ENCODE results near the gene RASAL2. TPM values are rescaled to one million over a fixed set of nuclear protein-coding genes. Genes with fewer than 3 reads are reported as not detected.

The RASAL2 gene
- total and polyA plus RNA-seq, 11 donors, result 6.2 to 112 (median 39.9) TPM

GRCh38 chr1:178275049-178275448 is 181.1 kb downstream of the RASAL2 start:
- no peaks in the 10 kb centered on the region for H3K27me3 ChIP-seq
- TF ChIP-seq CTCF (IDR thresholded peaks at IDR 0.05) (no peak), POLR2A (IDR thresholded peaks at IDR 0.05) (no peak)
- no peak for DNase-seq
- intact Hi-C loops (cut with DNase I), result loop anchor here in 2 of 10 donors (5.0 kb wide), 3 partner anchors 83 to 243 kb away; no protein-coding TSS in a partner anchor
- H3K4me3 ChIP-seq, result no peak overlapping the region
- no peak overlapping the region for H3K27ac ChIP-seq
- 86 to 96% (median 91%) methylated on average over 2 of the region's 2 CpGs for WGBS, 4 donors
- H3K36me3 ChIP-seq, result no peaks in the 10 kb centered on the region
- H3K4me1 ChIP-seq, result peaks cover 0 to 47% (median 22%) of the 10 kb centered on the region in 12 donors
- H3K9me3 ChIP-seq, result peaks cover 0 to 7% (median 0%) of the 10 kb centered on the region in 12 donors
- ATAC-seq, result no peak

GRCh38 chr1:178275553-178275952 is 181.6 kb downstream of the RASAL2 start:
- DNase-seq (no peak), ATAC-seq (no peak)
- Histone ChIP-seq H3K27ac (peak overlapping the region in 1 of 12 donors; percentile 1), H3K27me3 (no peaks in the 10 kb centered on the region), H3K36me3 (no peaks in the 10 kb centered on the region), H3K4me1 (peaks cover 0 to 47% (median 20%) of the 10 kb centered on the region in 12 donors), H3K9me3 (peaks cover 0 to 7% (median 0%) of the 10 kb centered on the region in 12 donors), H3K4me3 (no peak overlapping the region)
- TF ChIP-seq POLR2A (IDR thresholded peaks at IDR 0.05) (no peak), CTCF (IDR thresholded peaks at IDR 0.05) (no peak)
- intact Hi-C loops (cut with DNase I), result loop anchor here in 2 of 10 donors (5.0 kb wide), 3 partner anchors 83 to 243 kb away; no protein-coding TSS in a partner anchor
- 84 to 94% (median 85%) methylated on average over 2 of the region's 2 CpGs for WGBS, 4 donors

GRCh38 chr1:178277793-178278530 is 184.1 kb downstream of the RASAL2 start:
- TF ChIP-seq POLR2A (IDR thresholded peaks at IDR 0.05) (no peak), CTCF (IDR thresholded peaks at IDR 0.05) (no peak)
- WGBS, 4 donors, result 94 to 96% (median 95%) methylated on average over 4 of the region's 4 CpGs
- Histone ChIP-seq H3K9me3 (peaks cover 0 to 7% (median 0%) of the 10 kb centered on the region in 12 donors), H3K4me1 (peaks cover 0 to 50% (median 20%) of the 10 kb centered on the region in 12 donors), H3K4me3 (no peak overlapping the region), H3K36me3 (no peaks in the 10 kb centered on the region), H3K27me3 (no peaks in the 10 kb centered on the region), H3K27ac (peak overlapping the region in 1 of 12 donors; percentile 13)
- intact Hi-C loops (cut with DNase I), result loop anchor here in 2 of 10 donors (5.0 kb wide), 3 partner anchors 86 to 246 kb away; no protein-coding TSS in a partner anchor
- DNase-seq, result no peak
- ATAC-seq, result peak in 1 of 4 donors; percentile 39

GRCh38 chr1:178278916-178279686 is 185.2 kb downstream of the RASAL2 start:
- Histone ChIP-seq H3K9me3 (peaks cover 0 to 7% (median 0%) of the 10 kb centered on the region in 12 donors), H3K36me3 (peaks cover 0 to 7% (median 4%) of the 10 kb centered on the region in 9 donors), H3K27me3 (no peaks in the 10 kb centered on the region), H3K4me1 (peaks cover 0 to 61% (median 26%) of the 10 kb centered on the region in 12 donors), H3K4me3 (no peak overlapping the region), H3K27ac (no peak overlapping the region)
- 73 to 81% (median 75%) methylated on average over 1 of the region's 1 CpG for WGBS, 4 donors
- TF ChIP-seq POLR2A (IDR thresholded peaks at IDR 0.05) (no peak), CTCF (IDR thresholded peaks at IDR 0.05) (no peak)
- intact Hi-C loops (cut with DNase I), result loop anchor here in 2 of 10 donors (5.0 kb wide), 3 partner anchors 87 to 247 kb away; no protein-coding TSS in a partner anchor
- ATAC-seq, result no peak
- DNase-seq, result no peak
